HG03571 (cell line): Measurements from ENCODE around the gene HABP4.

Experiments
- ATAC-seq: cut with Tn5 transposase; IDR thresholded peaks from one replicate; pipeline ENCODE4 v1.9.1; 2021; ENCODE audit not compliant: unreplicated experiment

Gene HABP4

DNA sequence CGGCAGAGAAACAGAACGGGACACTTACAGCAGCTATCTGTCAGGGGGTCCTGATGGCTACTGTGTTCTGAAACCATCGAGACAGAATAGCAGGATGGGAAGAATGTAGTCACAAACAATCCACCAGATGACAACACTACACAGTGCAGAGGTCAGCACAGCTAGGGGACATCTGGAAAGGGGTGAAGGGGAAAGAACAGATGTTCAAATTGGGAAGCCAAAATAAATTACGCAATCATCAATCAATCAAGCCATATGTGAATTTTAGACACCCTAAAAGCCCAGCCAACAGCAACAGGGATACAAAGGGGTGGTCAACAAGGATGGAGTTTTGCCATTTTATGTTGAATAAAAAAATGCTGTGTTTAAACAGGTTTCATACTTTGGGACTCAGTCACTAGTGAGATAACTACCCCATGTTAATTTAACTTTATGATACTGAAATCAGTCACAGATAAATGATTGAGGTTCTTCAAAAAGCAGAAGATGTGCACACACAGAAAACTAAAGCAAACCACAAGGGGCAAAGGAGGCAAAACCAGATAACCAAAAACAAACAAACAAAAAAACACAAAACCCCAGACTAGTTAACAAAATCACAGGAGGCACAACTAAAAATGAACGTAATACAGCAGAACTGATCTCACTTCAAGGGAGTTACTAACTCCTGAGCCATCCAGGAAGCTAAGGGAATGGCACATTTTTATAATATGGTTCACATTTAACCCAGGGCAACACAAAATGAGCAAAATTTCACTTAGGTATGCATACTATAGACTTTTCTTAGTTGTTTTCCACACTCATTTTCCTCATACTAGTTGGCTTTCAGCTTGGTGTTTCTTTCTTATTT is 65.9 kb downstream of the HABP4 start:
- no peak for ATAC-seq

DNA sequence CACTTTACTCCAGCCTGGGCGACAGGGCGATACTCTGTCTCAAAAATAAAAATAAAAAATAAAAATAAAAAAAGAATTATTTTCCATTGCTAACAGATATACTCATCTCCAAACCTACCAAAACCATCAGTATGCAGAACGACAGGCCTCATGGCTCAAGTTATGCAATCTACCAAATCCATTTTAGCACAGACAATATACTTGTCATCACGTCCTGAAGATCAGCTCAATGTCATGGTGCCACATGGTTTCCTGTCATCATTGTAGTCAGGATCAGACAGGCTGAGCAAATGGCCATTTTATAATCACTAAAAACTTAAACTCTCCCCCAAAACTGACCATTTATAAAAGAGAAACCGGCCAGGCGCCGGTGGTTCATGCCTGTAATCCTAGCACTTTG is 69.1 kb downstream of the HABP4 start:
- ATAC-seq: no peak

DNA sequence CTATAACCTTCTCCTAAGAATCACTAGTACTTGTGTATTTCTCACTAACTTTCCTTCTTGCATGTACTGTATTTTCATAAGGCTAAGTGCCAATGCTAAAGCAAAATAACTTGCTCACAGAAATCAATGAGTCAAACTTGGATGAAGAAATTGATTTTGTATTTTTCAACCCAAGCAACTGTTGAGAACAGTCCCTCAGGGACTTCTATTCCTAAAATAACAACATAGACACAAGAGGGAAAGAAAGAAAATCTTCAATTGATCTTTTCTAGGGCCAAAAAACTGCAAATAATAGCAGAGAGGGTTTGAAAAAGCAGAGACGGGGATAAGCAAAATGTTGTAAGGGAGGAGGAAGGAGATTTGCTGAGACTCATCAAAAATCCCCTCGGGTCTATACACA is 69.8 kb downstream of the HABP4 start:
- ATAC-seq: no peak

DNA sequence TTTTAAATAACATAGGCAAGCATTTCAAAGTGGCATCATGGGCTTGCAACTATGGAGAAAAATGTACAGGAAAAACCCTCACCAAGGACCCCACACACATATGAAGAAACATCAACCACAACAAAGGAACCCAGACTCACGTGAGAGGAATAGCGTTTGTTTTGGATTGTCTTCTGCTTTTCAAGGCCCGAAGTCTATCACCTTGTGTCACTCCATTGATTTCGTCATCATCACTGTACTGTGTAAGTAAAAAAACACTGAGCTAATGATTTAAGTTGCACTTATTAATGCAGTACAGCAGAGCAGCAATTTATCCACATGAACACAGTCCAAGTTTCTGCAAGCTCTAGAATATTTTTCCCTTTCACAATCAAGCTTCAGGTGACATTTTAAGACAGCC is 72.4 kb downstream of the HABP4 start:
- no peak for ATAC-seq

DNA sequence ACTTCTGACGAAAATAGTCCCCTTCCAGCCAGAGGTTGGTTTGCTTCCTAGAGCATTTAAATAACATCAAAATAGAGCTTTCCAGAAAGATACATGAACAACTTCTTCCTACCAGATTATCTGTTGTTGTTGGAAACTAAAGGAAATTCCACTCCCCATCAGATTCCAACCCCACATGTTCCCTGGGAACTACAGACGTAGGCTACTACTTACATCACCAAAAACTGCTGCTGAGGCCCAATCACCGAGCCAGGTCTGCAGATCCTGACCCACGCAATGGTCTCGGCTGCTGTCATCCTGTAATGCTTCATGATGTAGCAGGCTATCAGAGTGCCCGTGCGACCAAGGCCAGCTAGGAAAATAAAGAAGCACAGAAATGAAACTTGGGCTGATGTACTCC is 73.4 kb downstream of the HABP4 start:
- no peak for ATAC-seq

DNA sequence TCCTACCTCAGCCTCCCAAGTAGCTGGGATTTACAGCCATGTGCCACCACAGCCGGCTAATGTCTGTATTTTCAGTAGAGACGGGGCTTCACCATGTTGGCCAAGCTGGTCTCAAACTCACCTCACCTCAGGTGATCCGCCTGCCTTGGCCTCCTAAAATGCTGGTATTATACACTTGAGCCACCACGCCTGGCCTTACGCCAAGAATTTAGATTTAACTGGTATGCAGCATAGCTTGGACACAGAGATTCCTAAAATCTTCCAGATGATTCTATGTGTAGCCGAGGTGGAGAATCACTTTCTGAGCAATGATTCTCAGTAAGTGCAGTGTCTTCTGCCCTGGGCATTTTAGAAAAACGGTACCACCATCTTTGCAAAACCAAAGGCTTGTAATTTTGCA is 74.1 kb downstream of the HABP4 start:
- no peak for ATAC-seq

DNA sequence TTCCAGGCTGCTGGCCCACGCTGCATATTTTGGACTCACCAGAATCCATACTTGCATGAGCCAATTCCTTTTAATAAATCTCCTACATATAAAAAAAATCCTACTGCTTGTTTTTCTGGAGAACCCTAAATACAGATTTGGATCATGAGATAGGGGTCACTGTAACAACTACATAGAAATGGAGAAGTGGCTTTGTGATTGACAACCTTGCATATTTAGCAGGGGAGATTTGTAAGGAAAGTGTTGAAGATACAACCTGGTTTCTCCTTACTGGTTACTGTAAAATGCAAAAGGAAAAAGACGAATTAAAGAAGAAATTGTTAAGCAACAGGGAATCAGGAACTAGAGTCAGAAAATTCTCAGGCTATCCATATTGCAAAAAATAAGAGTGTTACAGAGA is 74.8 kb downstream of the HABP4 start:
- no peak for ATAC-seq

DNA sequence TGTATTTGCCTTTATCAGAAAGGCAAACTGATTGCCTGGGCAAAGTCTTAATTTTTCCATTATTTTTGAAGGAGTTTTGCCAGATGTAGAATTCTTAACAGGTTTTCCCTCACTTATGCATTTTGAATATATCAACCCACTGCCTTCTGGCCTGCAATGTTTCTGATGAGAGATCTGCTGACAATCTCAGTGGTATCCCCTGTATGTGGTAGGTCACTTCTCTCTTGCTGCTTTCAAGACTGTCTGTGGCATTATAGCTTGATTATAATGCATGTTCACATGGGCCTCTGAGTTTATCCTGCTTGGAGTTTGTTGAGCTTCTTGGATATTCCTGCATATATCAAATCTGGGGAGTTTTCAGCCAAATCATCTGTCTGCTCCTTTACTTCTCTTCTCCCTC is 82.2 kb downstream of the HABP4 start:
- no peak for ATAC-seq

DNA sequence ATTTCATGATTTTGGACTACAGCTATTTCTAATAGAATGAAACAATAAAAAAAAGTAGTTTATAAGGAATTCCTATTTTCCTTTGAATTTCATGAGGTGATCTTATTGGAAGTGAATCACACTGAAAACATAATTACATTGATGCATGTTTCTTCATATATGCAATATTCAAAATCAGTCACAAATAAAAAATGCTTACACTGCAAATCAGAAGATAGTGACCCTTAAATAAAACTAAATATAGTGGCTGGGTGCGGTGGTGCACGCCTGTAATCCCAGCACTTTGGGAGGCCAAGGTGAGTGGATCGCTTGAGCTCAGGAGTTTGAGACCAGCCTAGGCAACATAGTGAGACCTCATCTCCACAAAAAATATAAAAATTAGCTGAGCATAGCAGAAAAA is 90.1 kb downstream of the HABP4 start:
- no peak for ATAC-seq
